Duodenal mucosa (tissue), 2 donors: ENCODE measurements around the gene PRIMPOL.
A peak's percentile ranks its signal among the peaks of the same experiment; 100 is the strongest.
"Not testable (repeated sequence)": the region's sequence is repeated elsewhere in the genome, so short reads cannot be mapped to it uniquely, and the experiment has no call there.

ENCODE experiments used
- H3K27ac ChIP-seq: one replicate; pipeline ENCODE4 v1.7.0; 2013; ENCODE audit warnings: low read depth, low read length
- H3K27me3 ChIP-seq, 2 donors: one replicate each; pipeline ENCODE4 v1.7.0; 2013; ENCODE audit warnings: low read length in 2 of 2, control low read depth in 1 of 2; ENCODE audit not compliant: insufficient read depth in 2 of 2, control insufficient read depth in 1 of 2
- H3K36me3 ChIP-seq, 2 donors: one replicate each; pipeline ENCODE4 v1.7.0; 2013; ENCODE audit warnings: low read length in 2 of 2, control low read depth in 1 of 2; ENCODE audit not compliant: insufficient read depth in 2 of 2, control insufficient read depth in 1 of 2
- H3K4me1 ChIP-seq, 2 donors: one replicate each; pipeline ENCODE4 v1.7.0; 2013; ENCODE audit warnings: low read length in 2 of 2, control low read depth in 1 of 2; ENCODE audit not compliant: insufficient read depth in 2 of 2, control insufficient read depth in 1 of 2
- H3K4me3 ChIP-seq, 2 donors: one replicate each; pipeline ENCODE4 v1.7.0; 2013; ENCODE audit warnings: low read length in 2 of 2, low read depth in 1 of 2
- H3K9ac ChIP-seq, 2 donors: one replicate each; pipeline ENCODE4 v1.7.0; 2013; ENCODE audit warnings: low read length in 2 of 2, low read depth in 1 of 2
- H3K9me3 ChIP-seq, 2 donors: one replicate each; pipeline ENCODE4 v1.7.0; 2013; ENCODE audit warnings: low read length in 2 of 2, control low read depth in 1 of 2; ENCODE audit not compliant: control insufficient read depth in 1 of 2

Gene PRIMPOL, protein sequence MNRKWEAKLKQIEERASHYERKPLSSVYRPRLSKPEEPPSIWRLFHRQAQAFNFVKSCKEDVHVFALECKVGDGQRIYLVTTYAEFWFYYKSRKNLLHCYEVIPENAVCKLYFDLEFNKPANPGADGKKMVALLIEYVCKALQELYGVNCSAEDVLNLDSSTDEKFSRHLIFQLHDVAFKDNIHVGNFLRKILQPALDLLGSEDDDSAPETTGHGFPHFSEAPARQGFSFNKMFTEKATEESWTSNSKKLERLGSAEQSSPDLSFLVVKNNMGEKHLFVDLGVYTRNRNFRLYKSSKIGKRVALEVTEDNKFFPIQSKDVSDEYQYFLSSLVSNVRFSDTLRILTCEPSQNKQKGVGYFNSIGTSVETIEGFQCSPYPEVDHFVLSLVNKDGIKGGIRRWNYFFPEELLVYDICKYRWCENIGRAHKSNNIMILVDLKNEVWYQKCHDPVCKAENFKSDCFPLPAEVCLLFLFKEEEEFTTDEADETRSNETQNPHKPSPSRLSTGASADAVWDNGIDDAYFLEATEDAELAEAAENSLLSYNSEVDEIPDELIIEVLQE

DNA sequence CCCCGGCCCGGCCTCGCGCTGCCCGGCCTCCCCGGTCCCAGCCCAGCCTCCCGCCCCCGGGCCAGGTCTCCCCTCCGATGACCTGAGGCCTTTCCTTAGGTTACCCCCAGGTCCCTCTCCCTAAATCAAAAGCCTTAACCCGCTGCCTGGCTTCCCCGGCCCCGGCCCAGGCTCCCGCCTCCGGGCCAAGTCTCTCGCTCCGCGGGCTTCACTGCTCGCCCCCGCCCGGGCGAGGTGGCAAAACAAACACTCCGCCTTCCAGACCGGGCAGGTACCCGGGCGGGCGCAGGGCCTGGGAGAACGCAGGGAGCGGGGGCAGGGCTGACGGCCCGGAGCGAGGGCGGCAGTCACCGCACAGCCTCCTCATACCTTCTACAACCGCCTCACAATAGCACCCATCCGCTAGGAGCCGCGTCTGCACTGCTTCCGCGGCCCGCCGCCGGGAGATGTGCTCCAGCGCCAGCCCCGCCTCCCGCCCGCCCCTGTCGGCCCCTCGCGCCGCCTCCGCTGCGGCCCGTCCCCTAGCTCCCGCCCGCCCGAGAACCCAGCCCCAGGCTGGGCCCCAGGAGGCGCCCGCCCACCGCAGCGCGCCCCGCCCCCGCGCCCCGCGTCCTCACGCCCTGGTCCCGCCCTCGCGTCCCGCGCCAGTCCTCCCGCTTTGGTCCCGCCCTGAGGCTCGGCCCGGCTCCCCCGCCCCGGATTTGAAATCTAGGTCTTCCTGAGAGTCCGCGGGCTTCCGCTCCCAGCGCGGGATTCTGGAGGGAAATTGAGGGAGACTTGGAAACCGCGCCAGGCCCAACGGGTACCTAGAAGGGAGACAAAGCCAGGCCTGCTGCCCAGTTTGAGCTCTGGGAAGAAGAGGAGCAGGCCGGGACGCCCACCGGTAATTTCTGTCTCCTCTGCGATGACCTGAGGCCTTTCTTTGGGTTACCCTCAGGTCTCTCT is at the start of gene PRIMPOL, which contains the start of gene CASP3:
Gene PRIMPOL (plus strand): TSS at position 713 of the 945 bp plus-strand sequence. CDS start 7,403 bp downstream, outside the sequence.
Gene CASP3 (minus strand): TSS at position 422 of the 945 bp plus-strand sequence. CDS start 10,994 bp downstream, outside the sequence.
- H3K27me3 ChIP-seq = no peaks in the 10 kb centered on the region
- H3K36me3 ChIP-seq = peaks cover 0 to 4% of the 10 kb centered on the region in 2 donors
- peaks cover 40 to 44% of the 10 kb centered on the region in 2 donors for H3K4me1 ChIP-seq
- peak within 1 kb of the TSS; percentile 93 to 96 for H3K4me3 ChIP-seq
- H3K9me3 ChIP-seq = no peaks in the 10 kb centered on the region
- peak within 1 kb of the TSS; percentile 93 to 99 for H3K9ac ChIP-seq
- peak within 1 kb of the TSS; percentile 91 for H3K27ac ChIP-seq

DNA sequence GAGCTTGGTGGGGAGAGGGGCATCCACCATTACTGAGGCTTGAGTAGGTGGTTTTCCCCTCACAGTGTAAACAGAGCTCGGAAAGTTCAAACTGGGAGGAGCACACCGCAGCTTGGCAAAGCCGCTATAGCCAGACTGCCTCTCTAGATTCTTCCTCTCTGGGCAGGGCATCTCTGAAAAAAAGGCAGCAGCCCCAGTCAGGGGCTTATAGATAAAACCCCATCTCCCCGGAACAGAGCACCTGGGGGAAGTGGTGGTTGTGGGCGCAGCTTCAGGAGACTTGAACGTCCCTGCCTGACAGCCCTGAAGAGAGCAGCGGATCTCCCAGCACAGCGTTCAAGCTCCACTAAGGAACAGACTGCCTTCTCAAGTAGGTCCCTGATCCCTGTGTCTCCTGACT is 48.6 kb upstream of the PRIMPOL start:
- H3K36me3 ChIP-seq, H3K4me3 ChIP-seq, H3K27me3 ChIP-seq, H3K9ac ChIP-seq, H3K27ac ChIP-seq, H3K9me3 ChIP-seq: not testable (repeated sequence)
- H3K4me1 ChIP-seq = peaks cover 0 to 21% of the 10 kb centered on the region in 2 donors

DNA sequence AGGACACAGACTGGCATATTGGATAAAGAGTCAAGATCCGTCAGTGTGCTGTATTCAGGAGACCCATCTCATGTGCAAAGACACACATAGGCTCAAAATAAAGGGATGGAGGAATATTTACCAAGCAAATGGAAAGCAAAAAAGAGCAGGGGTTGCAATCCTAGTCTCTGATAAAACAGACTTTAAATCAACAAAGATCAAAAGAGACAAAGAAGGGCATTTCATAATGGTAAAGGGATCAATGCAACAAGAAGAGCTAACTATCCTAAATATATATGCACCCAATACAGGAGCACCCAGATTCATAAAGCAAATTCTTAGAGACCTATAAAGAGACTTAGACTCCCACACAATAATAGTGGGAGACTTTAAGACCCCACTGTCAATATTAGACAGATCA is 46.7 kb upstream of the PRIMPOL start:
- not testable (repeated sequence) for H3K9ac ChIP-seq, H3K27me3 ChIP-seq, H3K36me3 ChIP-seq, H3K9me3 ChIP-seq, H3K4me3 ChIP-seq, H3K27ac ChIP-seq, H3K4me1 ChIP-seq

DNA sequence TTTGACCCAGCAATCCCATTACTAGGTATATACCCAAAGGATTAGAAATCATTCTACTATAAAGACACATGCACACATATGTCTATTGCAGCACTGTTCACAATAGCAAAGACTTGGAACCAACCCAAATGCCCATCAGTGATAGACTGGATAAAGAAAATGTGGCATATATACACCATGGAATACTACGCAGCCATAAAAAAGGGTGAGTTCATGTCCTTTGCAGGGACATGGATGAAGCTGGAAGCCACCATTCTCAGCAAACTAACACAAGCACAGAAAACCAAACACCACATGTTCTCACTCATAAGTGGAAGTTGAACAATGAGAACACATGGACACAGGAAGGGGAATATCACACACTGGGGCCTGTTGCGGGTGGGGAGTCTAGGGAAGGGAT is 42.1 kb upstream of the PRIMPOL start:
- H3K27me3 ChIP-seq, H3K4me3 ChIP-seq, H3K27ac ChIP-seq, H3K9ac ChIP-seq, H3K36me3 ChIP-seq, H3K4me1 ChIP-seq, H3K9me3 ChIP-seq: not testable (repeated sequence)

DNA sequence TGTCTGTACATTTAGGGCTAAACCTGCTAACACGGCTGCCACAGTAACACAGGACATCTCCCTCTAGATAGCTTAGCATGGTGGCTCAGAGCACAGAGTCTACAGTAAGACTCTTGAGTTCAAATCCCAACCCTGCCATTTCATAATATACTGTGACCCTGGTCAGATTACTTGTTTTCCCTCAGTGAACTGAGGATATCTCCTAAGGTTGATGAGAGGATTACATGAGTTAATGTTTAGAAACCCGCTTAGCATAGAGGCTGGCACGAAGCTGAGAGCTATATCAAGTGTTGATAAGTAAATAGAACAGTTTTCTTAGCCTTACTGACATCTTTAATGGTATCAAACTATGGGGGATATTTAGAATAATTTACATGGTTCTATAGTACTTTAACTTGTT is 37.5 kb upstream of the PRIMPOL start:
- Histone ChIP-seq H3K4me1 (peaks cover 0 to 8% of the 10 kb centered on the region in 2 donors), H3K27ac (no peak overlapping the region), H3K9ac (no peak overlapping the region), H3K36me3 (no peaks in the 10 kb centered on the region), H3K9me3 (peaks cover 2 to 9% of the 10 kb centered on the region in 2 donors), H3K4me3 (no peak overlapping the region), H3K27me3 (no peaks in the 10 kb centered on the region)

DNA sequence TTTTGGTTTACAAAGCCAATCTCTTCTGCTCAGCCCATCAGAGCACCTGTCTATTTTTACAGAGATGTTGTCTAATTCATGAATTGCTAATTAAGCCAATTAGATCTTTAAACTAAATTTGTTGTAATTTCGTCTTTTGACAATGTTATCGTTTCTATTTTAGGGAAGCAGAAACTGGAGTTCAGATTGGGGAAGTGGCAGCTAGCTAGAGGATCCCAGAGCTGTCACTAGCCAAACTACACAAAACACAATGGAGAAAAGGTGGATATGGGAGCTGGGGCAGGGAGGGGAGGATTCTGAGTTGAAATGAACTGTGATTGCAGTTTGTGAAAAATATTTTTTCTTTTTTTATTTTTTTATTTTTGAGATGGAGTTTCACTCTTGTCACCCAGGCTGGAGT is 36.1 kb upstream of the PRIMPOL start:
- H3K4me1 ChIP-seq = peaks cover 4 to 12% of the 10 kb centered on the region in 2 donors
- H3K4me3 ChIP-seq = no peak overlapping the region
- H3K9me3 ChIP-seq = peaks cover 7 to 9% of the 10 kb centered on the region in 2 donors
- no peak overlapping the region for H3K27ac ChIP-seq
- no peak overlapping the region for H3K9ac ChIP-seq
- H3K27me3 ChIP-seq = no peaks in the 10 kb centered on the region
- H3K36me3 ChIP-seq = no peaks in the 10 kb centered on the region

DNA sequence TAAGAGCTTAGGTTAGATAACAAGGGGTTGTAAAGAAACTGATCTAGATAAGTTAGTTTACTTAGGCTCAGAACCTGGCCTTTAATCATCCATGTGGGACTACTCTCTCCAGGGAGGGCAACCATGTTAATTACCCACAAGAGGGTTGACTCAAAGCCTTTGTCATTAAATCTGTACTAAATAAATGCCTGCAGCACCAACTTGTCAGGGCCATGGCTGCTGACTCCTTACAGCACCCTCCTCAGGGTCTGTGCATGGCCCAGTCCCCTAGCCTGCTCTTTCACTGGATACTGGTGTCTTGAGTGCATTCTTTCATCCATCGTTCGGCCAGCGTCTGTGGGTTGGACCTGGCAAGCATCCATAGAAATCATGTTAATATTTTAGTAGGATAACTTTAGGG is 35.0 kb upstream of the PRIMPOL start:
- no peak overlapping the region for H3K4me3 ChIP-seq
- no peak overlapping the region for H3K27ac ChIP-seq

DNA sequence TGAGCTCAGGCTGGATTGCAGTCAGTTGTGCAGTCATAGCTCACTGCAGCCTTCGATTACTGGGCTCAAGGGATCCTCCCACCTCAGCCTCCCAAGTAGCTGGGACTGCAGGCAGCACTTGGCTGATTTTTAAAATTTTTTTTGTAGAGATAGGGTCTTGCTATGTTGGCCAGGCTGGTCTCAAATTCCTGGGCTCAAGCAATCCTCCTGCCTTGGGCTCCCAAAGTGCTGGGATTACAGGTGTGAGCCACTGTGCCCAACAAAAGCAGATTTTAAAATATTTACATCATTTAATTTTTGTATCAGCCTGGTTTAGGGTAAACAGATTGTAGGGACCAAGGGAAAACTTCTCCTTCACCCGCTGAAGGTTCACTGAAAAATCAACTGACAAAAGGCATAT is 33.4 kb upstream of the PRIMPOL start:
- H3K9me3 ChIP-seq, H3K4me3 ChIP-seq, H3K27me3 ChIP-seq, H3K36me3 ChIP-seq, H3K9ac ChIP-seq, H3K27ac ChIP-seq: not testable (repeated sequence)
- peaks cover 4 to 12% of the 10 kb centered on the region in 2 donors for H3K4me1 ChIP-seq

More for the DNA sequence above, 35.0 kb upstream of the PRIMPOL start:
- Histone ChIP-seq H3K9ac (no peak overlapping the region), H3K4me1 (peaks cover 4 to 12% of the 10 kb centered on the region in 2 donors), H3K36me3 (no peaks in the 10 kb centered on the region), H3K27me3 (no peaks in the 10 kb centered on the region), H3K9me3 (peaks cover 7 to 9% of the 10 kb centered on the region in 2 donors)

DNA sequence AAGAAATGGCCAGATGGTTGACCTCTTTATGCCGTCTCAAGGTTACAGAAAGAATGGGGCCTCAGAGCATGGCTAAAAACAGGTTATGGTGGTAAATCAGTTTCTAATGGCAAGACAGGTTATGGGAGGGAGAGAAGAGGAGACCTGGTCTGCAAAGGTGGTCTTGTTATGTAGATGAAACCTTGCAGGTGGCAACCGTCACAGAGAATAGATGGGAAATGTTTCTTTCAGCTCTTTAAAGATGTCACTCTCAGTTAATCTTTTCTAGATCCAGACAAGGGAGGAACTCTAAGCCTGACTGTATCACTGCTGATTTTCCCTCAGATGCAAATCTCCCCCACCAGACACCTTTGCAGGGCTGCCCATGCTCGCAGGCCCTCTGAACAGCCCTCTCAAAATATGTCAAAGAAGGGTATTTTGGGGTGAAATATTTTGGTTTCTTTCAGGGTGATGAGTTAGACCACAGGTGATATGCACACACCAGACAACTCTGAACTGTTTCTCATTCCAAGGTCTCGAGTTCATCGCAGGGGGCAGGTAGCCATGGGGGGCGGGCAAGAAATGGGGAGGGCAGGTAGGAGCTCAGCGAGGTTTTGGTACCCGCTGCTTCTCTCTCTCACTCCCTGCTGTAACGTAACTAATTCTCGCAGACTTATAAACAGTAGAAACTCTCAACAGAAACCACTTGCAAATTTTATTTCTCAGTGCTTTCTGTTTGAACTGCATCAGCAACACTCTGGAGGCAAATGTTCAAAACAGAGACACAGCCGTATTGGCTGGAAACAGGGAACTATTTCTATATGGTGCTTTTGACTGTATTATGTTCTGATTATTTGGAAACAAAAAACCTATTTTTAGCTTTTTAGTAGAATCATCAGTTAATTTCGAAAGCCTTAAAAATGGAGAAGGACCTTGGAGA is 32.6 kb upstream of the PRIMPOL start:
- peaks cover 7 to 9% of the 10 kb centered on the region in 2 donors for H3K9me3 ChIP-seq
- H3K27me3 ChIP-seq = no peaks in the 10 kb centered on the region
- H3K4me3 ChIP-seq = no peak overlapping the region
- no peak overlapping the region for H3K9ac ChIP-seq
- no peak overlapping the region for H3K27ac ChIP-seq
- H3K36me3 ChIP-seq = no peaks in the 10 kb centered on the region
- H3K4me1 ChIP-seq = peaks cover 4 to 6% of the 10 kb centered on the region in 2 donors
